Stimulated activated CD4-positive, alpha-beta T cell treated with anti-CD3 and anti-CD28 coated beads, Interleukin-4, amount 100 ng/mL, for 48 hours (primary cell): ENCODE results near the gene RFFL.
"Not testable (repeated sequence)": the region's sequence is repeated elsewhere in the genome, so short reads cannot be mapped to it uniquely, and the experiment has no call there.

Source experiments
- DNase-seq, 2 donors: peaks; one replicate each; pipeline ENCODE4 v3.0.0-alpha.2; 2020; ENCODE audit warnings: low read depth in 2 of 2

Gene RFFL, protein sequence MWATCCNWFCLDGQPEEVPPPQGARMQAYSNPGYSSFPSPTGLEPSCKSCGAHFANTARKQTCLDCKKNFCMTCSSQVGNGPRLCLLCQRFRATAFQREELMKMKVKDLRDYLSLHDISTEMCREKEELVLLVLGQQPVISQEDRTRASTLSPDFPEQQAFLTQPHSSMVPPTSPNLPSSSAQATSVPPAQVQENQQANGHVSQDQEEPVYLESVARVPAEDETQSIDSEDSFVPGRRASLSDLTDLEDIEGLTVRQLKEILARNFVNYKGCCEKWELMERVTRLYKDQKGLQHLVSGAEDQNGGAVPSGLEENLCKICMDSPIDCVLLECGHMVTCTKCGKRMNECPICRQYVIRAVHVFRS

DNA sequence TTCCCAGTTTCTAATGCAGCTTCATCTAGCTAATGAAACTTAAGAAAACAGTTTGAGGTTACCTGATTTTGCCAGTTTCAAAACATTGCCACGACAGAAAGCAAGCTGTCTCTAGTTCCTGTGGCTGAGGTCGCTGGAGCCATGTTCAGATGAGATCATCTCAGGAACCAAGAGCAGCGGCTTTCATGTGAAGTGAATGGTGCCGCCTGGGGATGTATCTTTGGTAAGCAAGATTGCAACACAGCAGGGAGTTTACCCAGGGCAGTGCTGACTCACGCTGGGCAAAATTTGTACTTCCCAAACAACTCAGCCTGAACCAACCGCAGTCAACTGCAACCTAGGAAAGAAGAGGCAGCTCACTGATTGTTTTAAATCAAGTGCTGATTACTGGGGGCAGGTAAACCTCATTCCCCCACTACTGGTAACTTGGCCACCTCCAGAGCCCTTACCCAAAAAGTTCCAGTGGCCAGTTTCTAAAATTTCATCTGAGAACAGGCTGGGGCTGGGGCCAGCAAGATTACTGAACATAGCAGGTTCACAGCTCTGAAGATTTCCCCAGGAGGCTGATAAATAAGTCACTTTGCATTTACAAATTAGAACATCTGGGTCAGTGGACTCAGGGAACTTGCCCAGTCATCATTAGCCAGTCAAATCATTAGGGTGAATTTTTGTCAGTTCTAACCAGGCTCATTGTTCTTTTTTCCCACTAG is at the start of gene RFFL:
TSS of gene RFFL (minus strand) at position 194 of the 710 bp plus-strand sequence. CDS start 37,154 bp downstream, outside the sequence.
- peak; percentile 72 to 85 for DNase-seq

DNA sequence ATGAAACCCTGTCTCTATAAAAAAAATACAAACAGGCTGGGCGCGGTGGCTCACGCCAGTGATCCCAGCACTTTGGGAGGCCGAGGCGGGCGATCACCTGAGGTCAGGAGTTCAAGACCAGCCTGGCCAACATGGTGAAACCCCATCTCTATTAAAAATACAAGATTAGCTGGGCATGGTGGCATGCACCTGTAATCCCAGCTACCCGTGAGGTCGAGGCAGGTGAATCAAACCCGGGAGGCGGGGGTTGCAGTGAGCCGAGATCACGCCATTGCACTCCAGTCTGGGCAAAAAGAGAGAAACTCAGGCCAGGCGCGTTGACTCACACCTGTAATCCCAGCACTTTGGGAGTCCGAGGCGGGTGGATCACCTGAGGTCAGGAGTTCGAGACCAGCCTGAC is 47.3 kb upstream of the RFFL start:
- not testable (repeated sequence) for DNase-seq

DNA sequence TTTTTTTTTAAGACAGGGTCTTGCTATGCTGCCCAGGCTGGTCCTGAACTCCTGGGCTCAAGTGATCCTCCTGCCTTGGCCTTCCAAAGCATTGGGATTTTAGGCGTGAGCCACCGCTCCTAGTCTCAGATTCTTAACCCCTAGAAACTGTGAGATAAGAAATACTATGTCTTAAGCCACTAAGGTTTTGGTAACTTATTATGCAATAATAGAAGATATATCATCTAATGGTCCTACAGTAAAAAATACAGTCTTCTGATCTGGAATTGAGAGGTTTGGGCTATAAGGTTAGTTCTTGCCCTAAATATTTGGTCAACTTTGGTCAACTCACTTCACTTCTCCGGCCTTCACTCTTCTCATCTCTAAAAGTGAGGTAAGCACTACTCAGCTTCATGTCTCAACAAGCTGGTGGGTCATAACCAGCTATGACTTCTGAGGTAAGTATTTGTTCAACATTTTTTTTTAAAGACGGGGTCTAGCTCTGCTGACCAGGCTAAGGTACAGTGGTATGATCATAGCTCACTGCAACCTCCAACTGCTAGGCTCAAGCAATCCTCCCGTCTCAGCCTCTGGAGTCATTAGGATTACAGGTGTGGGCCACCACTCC is 41.4 kb upstream of the RFFL start:
- DNase-seq: no peak

DNA sequence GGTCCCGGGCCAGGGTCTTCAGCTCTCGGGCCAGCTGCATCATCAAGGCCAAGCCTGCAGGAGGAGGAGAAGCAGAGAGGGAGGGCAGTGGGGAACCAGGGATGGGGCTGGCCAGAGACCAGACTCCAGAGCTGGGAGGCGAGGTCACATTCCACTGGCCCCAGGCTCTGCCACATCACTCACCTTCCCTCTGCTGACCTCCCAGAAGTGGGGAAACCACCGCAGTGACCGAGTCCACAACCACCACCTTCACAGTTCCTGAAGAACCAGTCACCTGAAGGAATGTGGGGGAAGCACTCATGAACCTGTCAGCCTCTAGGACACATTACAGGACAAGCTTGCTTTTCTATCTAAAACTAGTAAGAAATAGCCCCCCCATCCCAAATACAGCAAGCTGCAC is 39.8 kb upstream of the RFFL start:
- DNase-seq: no peak

DNA sequence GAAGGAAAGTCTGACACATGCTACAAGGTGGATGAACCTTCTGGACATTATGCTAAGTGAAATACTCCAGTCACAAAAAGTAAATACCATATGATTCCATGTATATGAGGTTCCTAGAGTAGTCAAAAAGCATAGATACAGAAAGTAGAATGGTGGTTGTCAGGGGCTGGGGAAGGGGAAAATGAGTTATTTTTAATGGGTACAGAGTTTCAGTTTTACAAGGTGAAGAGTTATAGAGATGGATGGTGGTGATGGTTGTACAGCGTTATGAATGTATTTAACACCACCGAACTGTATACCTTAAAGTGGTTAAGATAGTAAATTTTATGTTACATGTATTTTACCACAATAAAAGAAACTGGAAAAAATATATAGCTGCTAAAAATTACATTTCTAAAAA is 38.2 kb upstream of the RFFL start:
- DNase-seq: no peak

DNA sequence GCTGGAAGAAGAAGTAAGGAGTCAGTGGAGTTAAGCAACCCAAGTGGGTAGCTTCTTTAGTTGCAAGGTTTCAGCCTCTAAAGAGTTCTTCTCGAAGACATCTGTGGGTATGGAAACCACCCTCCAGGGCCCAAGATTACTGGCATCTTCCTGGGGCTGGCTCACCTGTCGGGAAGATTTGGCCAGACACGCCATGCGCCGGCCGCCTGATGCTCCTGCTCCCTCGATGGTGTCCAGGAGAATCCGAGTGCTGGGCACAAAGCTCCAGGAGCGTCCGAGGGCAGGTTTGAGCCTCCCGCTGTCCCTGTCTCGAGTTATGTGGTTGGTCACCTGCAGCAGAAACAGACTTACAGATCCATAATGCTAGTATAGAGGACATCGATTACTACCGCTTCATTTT is 37.5 kb upstream of the RFFL start:
- DNase-seq: no peak

DNA sequence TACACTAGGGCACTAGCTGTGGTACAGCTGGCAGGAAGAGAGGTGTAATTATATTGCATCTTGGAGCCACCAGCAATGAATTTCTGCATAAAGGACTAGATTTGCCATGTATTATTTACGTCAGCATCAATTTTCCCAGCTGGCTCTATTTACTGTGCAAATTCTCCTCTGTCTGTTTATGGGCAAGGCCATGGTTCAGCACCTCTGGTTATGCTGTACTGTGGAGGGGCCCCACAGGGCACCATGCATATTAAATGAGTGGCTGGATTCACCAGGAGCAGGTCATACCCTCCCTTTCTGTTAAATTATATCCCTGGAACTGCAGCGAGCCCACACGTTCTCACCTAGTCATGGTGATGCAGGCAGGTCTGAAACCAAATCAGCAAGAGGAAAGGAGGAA is 36.4 kb upstream of the RFFL start:
- DNase-seq: no peak

DNA sequence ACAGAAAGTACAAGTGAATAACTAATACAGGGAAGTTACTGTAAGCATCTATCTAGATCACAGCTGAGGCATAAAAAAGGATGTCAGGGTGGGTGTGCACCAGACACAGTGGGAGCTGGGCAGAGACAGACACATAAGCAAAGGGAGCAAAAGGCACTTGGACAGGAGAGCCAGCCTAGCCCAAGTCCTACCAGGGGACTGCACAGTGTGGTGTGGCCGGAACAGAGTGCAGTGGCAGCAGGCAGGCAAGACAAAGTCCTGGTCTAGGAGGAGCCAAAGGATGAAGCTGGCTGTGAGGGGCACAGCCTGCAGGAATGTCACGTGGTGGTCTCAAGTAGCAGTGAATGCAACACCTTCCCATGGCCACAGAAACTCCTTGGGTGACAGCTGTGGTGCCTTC is 34.3 kb upstream of the RFFL start:
- no peak for DNase-seq

DNA sequence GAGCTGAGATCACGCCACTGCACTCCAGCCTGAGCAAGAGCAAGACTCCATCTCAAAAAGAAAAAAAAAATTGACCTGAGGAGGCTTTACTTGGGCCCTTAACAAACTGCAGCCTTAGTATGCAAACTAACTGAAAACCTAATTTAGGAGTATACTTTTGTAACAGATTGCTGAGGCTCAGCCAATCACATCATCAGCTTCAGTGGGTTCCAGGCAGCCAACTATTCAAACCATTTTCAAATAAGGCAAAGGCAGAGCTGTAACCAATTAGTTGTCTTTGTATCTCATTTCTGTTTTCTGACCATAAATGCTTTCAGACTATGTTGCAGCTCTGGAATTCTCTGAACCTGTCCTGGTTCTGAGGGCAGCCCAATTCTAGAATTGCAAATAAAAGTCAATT is 32.2 kb upstream of the RFFL start:
- no peak for DNase-seq

DNA sequence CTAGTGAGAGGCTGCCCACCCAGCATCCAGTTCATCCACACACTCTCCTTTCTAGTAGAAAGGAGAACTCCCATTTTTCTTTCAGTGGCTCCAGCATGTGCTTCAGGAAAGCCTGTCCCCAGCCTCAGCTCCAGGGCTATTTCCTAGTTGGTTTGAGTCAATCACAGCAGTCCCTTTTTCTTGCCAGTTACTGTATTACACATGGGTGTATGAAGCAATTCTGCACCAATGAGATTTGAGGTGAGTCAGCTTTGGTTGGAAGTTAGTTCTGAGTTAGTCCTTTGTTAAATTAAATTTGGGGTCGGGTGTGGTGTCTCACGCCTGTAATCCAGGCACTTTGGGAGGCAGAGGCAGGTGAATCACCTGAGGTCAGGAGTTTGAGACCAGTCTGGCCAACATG is 31.4 kb upstream of the RFFL start:
- no peak for DNase-seq

DNA sequence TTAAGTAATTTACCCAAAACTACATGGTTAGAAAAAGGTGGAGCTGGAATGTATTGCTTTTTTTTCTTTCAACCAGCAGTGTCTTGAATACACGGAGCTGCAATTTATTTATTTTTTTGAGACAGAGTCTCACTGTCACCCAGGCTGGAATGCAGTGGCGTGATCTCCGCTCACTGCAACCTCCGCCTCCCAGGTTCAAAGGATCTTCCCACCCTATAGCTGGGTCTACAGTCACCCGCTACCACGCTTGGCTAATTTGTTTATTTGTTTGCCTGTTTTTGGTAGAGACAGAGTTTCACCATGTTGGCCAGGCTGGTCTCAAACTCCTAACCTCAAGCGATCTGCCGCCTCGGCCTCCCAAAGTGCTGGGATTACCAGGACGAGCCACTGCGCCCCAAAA is 27.2 kb upstream of the RFFL start:
- DNase-seq: not testable (repeated sequence)

DNA sequence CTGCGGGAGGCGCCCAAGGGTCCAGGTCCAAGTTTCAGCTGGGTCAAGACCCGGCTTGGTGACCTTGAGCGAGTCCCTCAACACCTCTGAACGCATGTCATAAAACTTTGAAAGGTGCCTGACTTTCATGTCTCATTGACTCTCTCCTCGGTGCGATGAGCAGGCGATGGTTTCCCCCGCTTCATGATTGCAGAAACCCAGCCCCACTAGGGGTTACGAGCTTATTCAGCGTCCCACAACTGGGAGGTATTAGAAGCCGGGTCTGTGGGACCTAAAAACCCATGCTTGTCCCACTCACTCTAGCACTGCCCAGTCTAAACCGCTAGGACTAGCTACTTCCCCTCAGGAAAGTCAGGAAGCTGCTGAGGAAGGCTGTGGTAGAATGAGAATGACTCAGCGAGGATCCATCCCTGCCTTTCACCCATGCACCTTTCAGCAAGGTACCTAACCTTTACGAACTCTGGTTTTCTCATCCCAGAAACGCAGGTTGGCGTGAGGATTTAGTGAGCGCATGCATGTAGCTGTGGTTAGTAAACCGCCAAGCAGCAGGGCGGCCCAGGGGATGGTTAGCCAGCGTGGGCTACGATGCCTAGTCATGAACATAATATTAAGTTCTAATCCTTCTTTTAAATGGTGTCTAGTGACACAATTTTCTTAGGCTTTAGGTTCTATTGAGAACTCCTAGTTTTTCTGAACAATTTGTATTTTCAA is 26.2 kb upstream of the RFFL start:
- DNase-seq: peak; percentile 38 to 43

DNA sequence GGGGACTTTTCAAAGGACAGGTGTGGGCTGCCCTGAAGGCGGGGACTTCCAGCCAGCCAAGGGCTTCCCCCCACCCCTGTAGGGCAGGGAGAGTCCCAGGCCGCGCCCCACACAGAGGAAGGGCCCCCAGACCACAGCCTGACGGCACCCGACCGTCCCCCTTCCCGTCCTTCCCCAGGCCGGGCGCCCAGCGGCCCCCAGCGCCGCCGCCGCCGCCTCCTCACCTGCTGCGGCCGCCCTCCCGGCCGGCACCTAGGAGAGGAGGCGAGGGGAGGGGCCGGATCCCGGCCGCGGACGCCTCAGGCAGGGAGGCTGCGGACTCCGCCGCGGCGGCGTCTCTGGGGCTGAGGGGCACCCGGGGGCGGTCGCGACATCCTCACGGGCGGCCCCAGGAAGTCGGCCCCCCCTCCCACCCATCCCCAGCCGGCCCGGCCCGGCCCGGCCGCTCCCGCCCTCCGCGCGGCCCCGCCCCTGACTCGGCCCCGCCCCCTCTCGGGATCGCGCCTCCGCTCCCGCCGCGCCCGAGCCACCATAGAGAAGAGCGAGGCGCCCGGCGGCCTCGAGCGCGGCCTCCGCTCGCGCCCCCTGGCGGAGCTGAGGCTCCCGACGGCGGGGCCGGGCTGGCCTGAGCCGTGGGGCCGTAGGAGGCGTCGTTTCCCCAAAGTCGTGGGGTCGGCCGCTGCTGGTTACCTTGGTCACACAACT is 25.5 kb upstream of the RFFL start:
- DNase-seq: peak; percentile 85 to 89

DNA sequence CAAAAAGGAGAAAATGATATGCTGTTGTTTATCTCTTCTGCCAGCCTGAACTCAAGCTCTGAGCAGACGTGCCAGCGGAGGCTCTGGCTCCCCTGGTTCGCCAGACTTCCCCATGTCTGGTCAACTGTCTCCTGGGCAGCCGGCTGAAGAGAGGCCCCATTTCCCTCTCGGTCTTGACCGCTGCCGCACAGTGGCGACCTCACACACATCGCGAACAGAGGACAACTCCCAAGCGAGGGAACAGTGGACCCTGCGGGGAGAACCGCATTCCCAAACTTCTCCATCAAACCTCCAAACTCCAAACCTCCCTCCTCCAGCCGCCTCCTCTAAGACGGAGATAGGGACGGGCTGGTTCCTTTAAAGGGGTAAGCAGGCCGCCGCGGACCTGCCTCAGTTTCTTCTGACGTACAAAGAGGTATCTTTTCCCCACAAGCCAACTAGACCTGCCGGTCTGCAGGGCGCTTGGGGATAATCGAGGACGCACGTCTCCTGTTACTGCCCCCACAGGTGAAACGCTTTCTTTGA is 24.9 kb upstream of the RFFL start:
- no peak for DNase-seq

DNA sequence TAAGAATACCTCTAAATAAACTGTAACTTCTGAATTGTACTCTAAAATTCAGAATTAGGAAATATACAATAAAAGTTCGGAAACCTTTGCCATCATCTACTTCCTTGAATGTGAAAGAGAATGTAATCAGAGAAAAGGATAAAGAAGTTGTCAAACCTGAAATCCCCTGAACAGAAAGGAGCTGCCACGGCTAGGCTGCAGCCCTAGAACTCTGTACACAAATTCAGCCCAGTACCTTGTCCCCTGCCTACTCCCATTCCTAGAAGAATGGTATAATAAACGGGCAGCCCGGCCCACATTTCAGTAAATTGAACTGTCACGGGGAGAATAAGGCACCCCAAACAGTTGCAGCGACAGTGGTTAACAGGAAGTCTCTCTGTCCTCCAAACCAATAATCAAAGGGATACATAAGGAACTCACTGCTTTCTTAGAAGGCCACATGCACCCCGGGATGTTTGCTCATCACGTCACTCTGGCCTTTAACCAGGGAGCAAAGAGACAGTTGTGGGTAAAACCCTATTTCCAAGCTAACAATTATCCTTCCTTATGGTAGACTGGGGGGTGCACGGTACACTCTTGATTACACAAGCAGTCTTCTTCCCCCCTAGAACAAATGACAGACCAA is 24.3 kb upstream of the RFFL start:
- no peak for DNase-seq

DNA sequence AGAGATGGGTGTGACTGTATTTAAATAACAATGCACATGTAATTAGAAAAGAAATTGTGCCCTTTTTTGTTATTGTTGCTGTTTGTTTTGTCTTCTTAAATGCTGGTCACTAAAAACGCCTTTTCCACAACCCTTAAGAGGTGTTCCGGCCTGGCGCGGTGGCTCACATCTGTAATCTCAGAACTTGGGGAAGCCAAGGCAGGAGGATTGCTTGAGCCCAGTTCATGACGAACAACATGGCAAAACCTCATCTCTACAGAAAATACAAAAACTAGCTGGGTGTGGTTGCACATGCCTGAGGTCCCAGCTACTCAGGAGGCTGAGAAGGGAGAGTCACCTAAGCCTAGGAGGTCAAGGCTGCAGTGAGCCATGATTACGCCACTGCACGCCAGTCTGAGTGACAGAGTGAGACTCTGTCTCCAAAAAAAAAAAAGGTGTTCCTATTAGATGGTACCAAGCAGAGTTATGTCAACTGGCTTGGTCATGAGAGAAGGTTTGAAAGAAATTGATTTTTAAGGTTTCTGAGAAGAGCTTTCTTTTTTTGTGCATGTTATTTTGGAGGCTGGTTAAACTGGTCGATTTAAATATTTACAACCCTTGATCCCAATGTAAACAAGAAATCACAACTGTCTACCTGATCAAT is 23.5 kb upstream of the RFFL start:
- DNase-seq: no peak

DNA sequence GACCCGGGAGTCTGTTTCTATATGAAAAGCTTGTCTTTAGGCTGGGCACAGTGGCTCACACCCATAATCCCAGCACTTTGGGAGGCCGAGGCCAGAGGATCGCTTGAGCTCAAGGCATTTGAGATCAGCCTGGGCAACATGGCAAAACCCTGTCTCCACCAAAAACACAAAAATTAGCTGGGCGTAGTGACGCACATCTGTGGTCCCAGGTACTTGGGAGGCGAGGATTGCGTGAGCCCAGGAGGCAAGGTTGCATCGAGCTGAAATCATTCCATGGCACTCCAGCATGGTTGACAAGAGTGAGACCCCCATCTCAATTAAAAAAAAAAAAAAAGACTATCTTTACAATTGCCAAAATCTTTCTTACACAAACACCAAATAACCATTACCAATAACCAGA is 22.7 kb upstream of the RFFL start:
- DNase-seq: no peak

DNA sequence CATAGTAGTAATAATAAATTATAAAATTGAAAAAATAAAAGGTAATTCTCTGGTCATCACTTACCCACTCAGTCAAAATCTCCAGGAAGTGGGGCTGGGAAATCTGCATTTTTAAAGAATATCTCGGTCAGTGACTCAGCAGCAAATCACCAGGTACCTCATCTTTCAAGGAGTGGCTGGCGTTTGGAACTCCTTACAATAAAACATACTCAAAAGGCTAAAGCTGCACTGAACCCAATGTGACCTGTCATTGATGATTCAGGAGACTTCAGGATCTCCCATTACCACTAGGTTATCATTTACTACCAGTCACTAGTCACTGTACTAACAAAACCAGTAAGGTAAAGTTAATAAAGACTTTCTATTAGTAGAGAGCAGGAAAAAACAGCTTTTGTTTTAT is 21.5 kb upstream of the RFFL start:
- DNase-seq: no peak

DNA sequence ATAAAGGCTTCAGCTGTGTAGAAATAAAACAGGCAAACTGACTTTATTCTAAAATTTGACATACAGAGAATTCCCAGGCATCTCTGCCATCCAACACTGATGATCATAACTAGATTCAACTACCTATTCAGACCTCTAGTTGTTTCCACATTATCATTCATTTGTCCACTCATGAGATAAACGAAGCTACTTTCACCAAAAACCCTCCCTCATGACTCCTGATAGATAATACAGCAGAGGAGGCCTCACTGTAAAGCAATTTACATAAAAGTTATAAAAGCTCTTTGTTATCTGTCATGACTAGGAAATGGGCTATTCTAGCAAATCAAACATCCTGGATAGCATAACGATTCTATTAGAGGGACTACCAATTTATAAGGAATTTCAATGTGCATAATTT is 19.6 kb upstream of the RFFL start:
- DNase-seq: no peak

DNA sequence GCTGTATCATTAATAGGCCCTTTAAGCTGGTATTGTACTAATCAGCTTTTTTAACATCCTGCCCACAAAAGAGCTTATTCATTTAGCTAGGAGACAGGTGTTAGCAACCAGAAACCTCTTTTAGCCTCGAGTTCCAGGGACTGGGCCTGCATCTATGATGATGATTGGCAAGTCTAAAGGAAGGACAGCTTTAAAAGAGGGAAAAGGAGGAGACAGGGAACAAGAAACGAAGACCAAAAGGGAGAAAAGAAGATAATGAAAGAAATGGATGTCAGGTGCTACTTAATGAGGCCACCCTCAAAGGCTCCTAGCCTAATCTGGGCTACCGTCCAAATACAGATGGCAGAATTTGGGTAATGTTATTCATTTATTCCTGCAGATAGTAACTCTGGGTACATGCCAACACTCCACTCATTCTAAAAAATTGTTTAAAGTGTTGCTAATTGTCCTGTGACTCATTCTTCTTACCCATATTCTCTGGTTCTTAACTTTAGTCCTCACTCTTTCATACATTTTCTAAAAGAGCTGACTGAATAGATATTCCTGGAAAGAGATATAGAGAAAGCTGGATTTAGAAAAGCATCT is 18.7 kb upstream of the RFFL start:
- no peak for DNase-seq
